GM23248 (cell line): Measurements from ENCODE around the gene CROCC2.

Experiments
- EZH2 ChIP-seq: fragments of 200-600 bp; sonication (generic); IDR thresholded peaks from 2 replicates; pipeline ENCODE4 v1.6.1; 2018; ENCODE audit warnings: antibody characterized with exemption, mild to moderate bottlenecking; ENCODE audit not compliant: insufficient read depth, poor library complexity, severe bottlenecking
- EZH2phosphoT487 ChIP-seq: fragments of 200-600 bp; sonication (generic); IDR thresholded peaks from 2 replicates; pipeline ENCODE4 v1.6.1; 2018; ENCODE audit warnings: antibody characterized with exemption, moderate library complexity, mild to moderate bottlenecking, low read depth; ENCODE audit not compliant: insufficient read depth

- TF ChIP-seq EZH2phosphoT487 (no peak), EZH2 (no peak)
Measured at GRCh38 chr2:240932001-240932723, 26.0 kb downstream of the CROCC2 start.
